PC-9 (cell line): ENCODE results near the gene FBXL17. TPM values are rescaled to one million over a fixed set of nuclear protein-coding genes. Genes with fewer than 3 reads are reported as not detected.
A peak's percentile ranks its signal among the peaks of the same experiment; 100 is the strongest.

Experiments
- BruUV-seq: library from RNA; stranded (reverse); fragments of 400-500 nt; replicated peaks from 2 replicates; lab custom pipeline; 2021; lab: Mats Ljungman, UMichigan
- CTCF ChIA-PET: fragments of 300-600 bp; sonication (Branson Sonifier 250); formaldehyde crosslinking; loops from one replicate; lab custom pipeline; 2022; ENCODE audit warnings: antibody characterized with exemption; lab: Charles Lee
- POLR2A ChIA-PET: fragments of 300-600 bp; sonication (Branson Sonifier 250); formaldehyde crosslinking; loops from one replicate; lab custom pipeline; 2022; ENCODE audit warnings: antibody characterized with exemption; ENCODE audit not compliant: unreplicated experiment; lab: Charles Lee
- DNase-seq, 2 experiments: peaks; one replicate each; pipeline versions ENCODE4 v3.0.0 to v3.0.0-alpha.2; 2015 to 2022; ENCODE audit warnings: mixed read lengths in 1 of 2
- H2AFZ ChIP-seq: fragments of 200-600 bp; sonication (generic); 2 replicates; pipeline ENCODE4 v1.8.1; 2017; ENCODE audit warnings: antibody characterized with exemption
- H3F3A ChIP-seq: fragments of 200-600 bp; sonication (generic); 2 replicates; pipeline ENCODE4 v1.8.1; 2017; ENCODE audit warnings: antibody characterized with exemption, mild to moderate bottlenecking, low read depth; ENCODE audit not compliant: insufficient read depth
- H3K27ac ChIP-seq: fragments of 200-600 bp; sonication (generic); 2 replicates; pipeline ENCODE4 v1.6.1; 2016; ENCODE audit warnings: mixed run types
- H3K27me3 ChIP-seq: fragments of 200-600 bp; sonication (generic); 2 replicates; pipeline ENCODE4 v1.6.1; 2016; ENCODE audit warnings: low read depth, mixed run types; ENCODE audit not compliant: insufficient read depth
- H3K36me3 ChIP-seq: fragments of 200-600 bp; sonication (generic); 2 replicates; pipeline ENCODE4 v1.6.1; 2016; ENCODE audit warnings: low read depth, mixed run types
- H3K4me1 ChIP-seq: fragments of 200-600 bp; sonication (generic); replicated peaks from 2 replicates; pipeline ENCODE4 v1.6.1; 2016; ENCODE audit warnings: mixed run types; ENCODE audit not compliant: insufficient read depth
- H3K4me2 ChIP-seq: fragments of 200-600 bp; sonication (generic); 2 replicates; pipeline ENCODE4 v1.6.1; 2017; ENCODE audit warnings: mixed run types
- H3K4me3 ChIP-seq: fragments of 200-600 bp; sonication (generic); 2 replicates; pipeline ENCODE4 v1.6.1; 2016; ENCODE audit warnings: mixed run types
- H3K79me2 ChIP-seq: fragments of 200-600 bp; sonication (generic); 2 replicates; pipeline ENCODE4 v1.6.1; 2017; ENCODE audit warnings: low read depth, mixed run types
- H3K9me2 ChIP-seq: fragments of 200-600 bp; sonication (generic); 2 replicates; pipeline ENCODE4 v1.8.1; 2017; ENCODE audit warnings: mild to moderate bottlenecking; ENCODE audit not compliant: insufficient read depth
- H3K9me3 ChIP-seq: fragments of 200-600 bp; sonication (generic); 2 replicates; pipeline ENCODE4 v1.8.1; 2016; ENCODE audit warnings: low read depth; ENCODE audit not compliant: insufficient read depth
- H4K20me1 ChIP-seq: fragments of 200-600 bp; sonication (generic); 2 replicates; pipeline ENCODE4 v1.8.1; 2017; ENCODE audit not compliant: insufficient read depth
- CTCF ChIP-seq: fragments of 200-600 bp; sonication (generic); conservative IDR thresholded peaks from 2 replicates; pipeline ENCODE4 v1.6.1; 2017; ENCODE audit warnings: mixed run types, antibody characterized with exemption, mild to moderate bottlenecking, moderate library complexity
- EZH2 ChIP-seq: fragments of 200-600 bp; sonication (generic); IDR thresholded peaks from 2 replicates; pipeline ENCODE4 v1.8.0; 2017; ENCODE audit warnings: antibody characterized with exemption, low read depth
- intact Hi-C: fragments of 100-400 bp; cut with micrococcal nuclease; formaldehyde crosslinking; loops from one replicate; pipeline ENCODE4 v1.10.0; 2022; ENCODE audit not compliant: unreplicated experiment
- total RNA-seq: library from RNA; stranded (reverse); gene quantifications from 2 replicates; pipeline ENCODE4 v1.2.3, GENCODE V29; 2021

The FBXL17 gene
- total RNA-seq, 1 experiment from 2014 or later, result 19.5 TPM

GRCh38 chr5:108353087-108353486 lies 28.8 kb downstream of the FBXL17 start:
- H4K20me1 ChIP-seq, result no peaks in the 10 kb centered on the region
- H3K79me2 ChIP-seq, result no peaks in the 10 kb centered on the region
- H3K27ac ChIP-seq, result no peak overlapping the region
- H3K9me2 ChIP-seq, result no peaks in the 10 kb centered on the region
- no peaks in the 10 kb centered on the region for H3K9me3 ChIP-seq
- no peaks in the 10 kb centered on the region for H3K36me3 ChIP-seq
- no peaks in the 10 kb centered on the region for H3F3A ChIP-seq
- no peaks in the 10 kb centered on the region for H3K4me1 ChIP-seq
- no peak for DNase-seq
- no peak for TF ChIP-seq CTCF
- TF ChIP-seq EZH2, result no peak
- ChIA-PET POLR2A (interaction anchor here (0.6 kb wide), 1 partner anchor 1388 kb away, joined by 4 read pairs; no protein-coding TSS in a partner anchor), CTCF (no interaction called here)
- no peak overlapping the region for H2AFZ ChIP-seq
- H3K27me3 ChIP-seq, result no peaks in the 10 kb centered on the region
- H3K4me2 ChIP-seq, result no peak overlapping the region
- H3K4me3 ChIP-seq, result no peak overlapping the region
- intact Hi-C loops, result no loop called here
- BruUV-seq, result no TSS peak

- Histone ChIP-seq H2AFZ (no peak overlapping the region), H3K9me3 (no peaks in the 10 kb centered on the region), H3K9me2 (no peaks in the 10 kb centered on the region), H3K27ac (no peak overlapping the region), H3K4me3 (no peak overlapping the region), H3K27me3 (no peaks in the 10 kb centered on the region), H3K4me1 (no peaks in the 10 kb centered on the region), H3K36me3 (no peaks in the 10 kb centered on the region), H4K20me1 (no peaks in the 10 kb centered on the region; the same call in 1 of the 2 replicates), H3K79me2 (no peaks in the 10 kb centered on the region), H3K4me2 (no peak overlapping the region), H3F3A (no peaks in the 10 kb centered on the region; the same call in 1 of the 2 replicates)
- intact Hi-C loops, result loop anchor here (2.0 to 5.0 kb wide), 3 partner anchors 85 to 673 kb away; partner anchors contain the start of gene EFNA5
- DNase-seq, result peak in 1 of 2 experiments; percentile 51
- ChIA-PET CTCF (interaction anchor here (0.6 to 1.1 kb wide), 2 partner anchors 85 to 730 kb away, joined by 3 to 7 read pairs; no protein-coding TSS in a partner anchor), POLR2A (interaction anchor here (0.7 kb wide), 1 partner anchor 78 kb away, joined by 3 read pairs; no protein-coding TSS in a partner anchor)
- BruUV-seq, result no TSS peak
- TF ChIP-seq EZH2 (no peak), CTCF (peak; percentile 70)
These were observed 36.2 kb downstream of the FBXL17 start for GRCh38 chr5:108345541-108346171.

GRCh38 chr5:108344103-108344822 lies 37.6 kb downstream of the FBXL17 start:
- intact Hi-C loops, result loop anchor here (2.0 kb wide), 1 partner anchor 83 kb away; no protein-coding TSS in a partner anchor
- Histone ChIP-seq H3K27ac (no peak overlapping the region), H3K4me2 (no peak overlapping the region), H3F3A (no peaks in the 10 kb centered on the region; the same call in 1 of the 2 replicates), H3K9me2 (no peaks in the 10 kb centered on the region), H3K4me1 (no peaks in the 10 kb centered on the region), H4K20me1 (no peaks in the 10 kb centered on the region; the same call in 1 of the 2 replicates), H3K4me3 (no peak overlapping the region), H3K27me3 (no peaks in the 10 kb centered on the region), H3K36me3 (no peaks in the 10 kb centered on the region), H3K9me3 (no peaks in the 10 kb centered on the region), H2AFZ (no peak overlapping the region), H3K79me2 (no peaks in the 10 kb centered on the region)
- TF ChIP-seq EZH2 (no peak), CTCF (no peak)
- no peak for DNase-seq
- ChIA-PET POLR2A (no interaction called here), CTCF (interaction anchor here (0.6 kb wide), 1 partner anchor 121 kb away, joined by 3 read pairs; no protein-coding TSS in a partner anchor)
- no TSS peak for BruUV-seq
